DOHH2 (cell line): ENCODE measurements around the gene VSTM2B.
"Not testable (repeated sequence)": the region's sequence is repeated elsewhere in the genome, so short reads cannot be mapped to it uniquely, and the experiment has no call there.

Experiments
- H3F3A ChIP-seq: fragments of 200-600 bp; sonication (generic), shearing (Covaris generic); 2 replicates; pipeline ENCODE4 v1.6.0; 2016; ENCODE audit warnings: antibody characterized with exemption, mild to moderate bottlenecking; ENCODE audit not compliant: control insufficient read depth, insufficient read depth
- H3K27ac ChIP-seq: fragments of 200-600 bp; sonication (generic); 2 replicates; pipeline ENCODE4 v1.5.1; 2014; ENCODE audit warnings: low read depth, mild to moderate bottlenecking, low read length, moderate library complexity
- H3K27me3 ChIP-seq: fragments of 200-600 bp; sonication (generic); 2 replicates; pipeline ENCODE4 v1.6.1; 2014; ENCODE audit warnings: mild to moderate bottlenecking, low read length, mixed read lengths; ENCODE audit not compliant: control insufficient read depth
- H3K36me3 ChIP-seq: fragments of 200-600 bp; sonication (generic); 2 replicates; pipeline ENCODE4 v1.6.1; 2014; ENCODE audit warnings: mild to moderate bottlenecking, low read length, moderate library complexity, mixed read lengths; ENCODE audit not compliant: control insufficient read depth
- H3K4me1 ChIP-seq: fragments of 200-600 bp; sonication (generic); 2 replicates; pipeline ENCODE4 v1.6.1; 2014; ENCODE audit warnings: mild to moderate bottlenecking, low read length, mixed read lengths; ENCODE audit not compliant: control insufficient read depth
- H3K4me2 ChIP-seq: fragments of 200-600 bp; sonication (generic); 2 replicates; pipeline ENCODE4 v1.6.0; 2014; ENCODE audit warnings: mild to moderate bottlenecking, low read length, moderate library complexity
- H3K4me3 ChIP-seq: fragments of 200-600 bp; sonication (generic); 2 replicates; pipeline ENCODE4 v1.5.1; 2014; ENCODE audit warnings: mild to moderate bottlenecking, low read length, mixed read lengths
- H3K79me2 ChIP-seq: fragments of 200-600 bp; sonication (generic); 2 replicates; pipeline ENCODE4 v1.6.1; 2014; ENCODE audit warnings: mild to moderate bottlenecking, low read length, mixed read lengths; ENCODE audit not compliant: control insufficient read depth
- H3K9me2 ChIP-seq: fragments of 200-600 bp; sonication (generic); replicated peaks from 2 replicates; pipeline ENCODE4 v1.6.1; 2014; ENCODE audit warnings: mild to moderate bottlenecking, low read length, mixed read lengths; ENCODE audit not compliant: control insufficient read depth
- H3K9me3 ChIP-seq: fragments of 200-600 bp; sonication (generic); 2 replicates; pipeline ENCODE4 v1.6.1; 2014; ENCODE audit warnings: antibody characterized with exemption, low read length, mixed read lengths; ENCODE audit not compliant: control insufficient read depth, insufficient read depth
- H4K20me1 ChIP-seq: fragments of 200-600 bp; sonication (generic); 2 replicates; pipeline ENCODE4 v1.6.0; 2014; ENCODE audit warnings: low read depth, mild to moderate bottlenecking, antibody characterized with exemption, low read length, moderate library complexity; ENCODE audit not compliant: control insufficient read depth, insufficient read depth
- EZH2phosphoT487 ChIP-seq: fragments of 200-600 bp; sonication (generic); IDR thresholded peaks from 2 replicates; pipeline ENCODE4 v1.6.1; 2017; ENCODE audit warnings: borderline replicate concordance, mild to moderate bottlenecking, antibody characterized with exemption, low read length, moderate library complexity, mixed read lengths
- TF ChIP-seq, protein P1 (sequence below): fragments of 200-600 bp; sonication (generic); IDR thresholded peaks from one replicate; pipeline ENCODE4 v1.5.1; 2014; ENCODE audit warnings: antibody characterized with exemption, mild to moderate bottlenecking, low read depth, low read length; ENCODE audit not compliant: poor library complexity, severe bottlenecking

VSTM2B gene

DNA sequence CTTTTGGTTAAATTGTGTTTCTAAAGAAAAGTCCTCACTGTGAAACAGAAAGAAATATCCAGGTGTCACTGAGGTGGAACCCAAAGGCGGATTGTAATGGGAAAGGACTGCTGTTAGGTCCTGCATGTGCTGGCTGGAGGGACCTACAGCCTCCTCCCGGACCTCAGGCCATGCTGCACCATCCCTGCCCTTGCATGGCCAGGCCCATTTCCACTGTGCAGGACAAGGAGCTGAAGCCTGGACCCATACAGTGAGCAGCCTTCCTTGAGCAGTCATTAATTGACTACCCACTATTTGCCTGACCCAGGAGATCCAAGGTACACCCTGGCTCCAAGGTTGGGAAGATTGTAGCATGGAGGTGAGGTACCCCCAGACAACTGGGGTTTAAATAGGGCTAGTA lies 17.6 kb downstream of the VSTM2B start:
- Histone ChIP-seq H3K9me2 (no peaks in the 10 kb centered on the region), H4K20me1 (no peaks in the 10 kb centered on the region), H3K4me2 (no peak overlapping the region), H3K79me2 (no peaks in the 10 kb centered on the region), H3F3A (no peaks in the 10 kb centered on the region), H3K36me3 (no peaks in the 10 kb centered on the region), H3K4me1 (no peaks in the 10 kb centered on the region), H3K27me3 (no peaks in the 10 kb centered on the region), H3K9me3 (no peaks in the 10 kb centered on the region), H3K27ac (no peak overlapping the region), H3K4me3 (no peak overlapping the region)
- no peak for TF ChIP-seq EZH2phosphoT487
- TF ChIP-seq, protein P1, sequence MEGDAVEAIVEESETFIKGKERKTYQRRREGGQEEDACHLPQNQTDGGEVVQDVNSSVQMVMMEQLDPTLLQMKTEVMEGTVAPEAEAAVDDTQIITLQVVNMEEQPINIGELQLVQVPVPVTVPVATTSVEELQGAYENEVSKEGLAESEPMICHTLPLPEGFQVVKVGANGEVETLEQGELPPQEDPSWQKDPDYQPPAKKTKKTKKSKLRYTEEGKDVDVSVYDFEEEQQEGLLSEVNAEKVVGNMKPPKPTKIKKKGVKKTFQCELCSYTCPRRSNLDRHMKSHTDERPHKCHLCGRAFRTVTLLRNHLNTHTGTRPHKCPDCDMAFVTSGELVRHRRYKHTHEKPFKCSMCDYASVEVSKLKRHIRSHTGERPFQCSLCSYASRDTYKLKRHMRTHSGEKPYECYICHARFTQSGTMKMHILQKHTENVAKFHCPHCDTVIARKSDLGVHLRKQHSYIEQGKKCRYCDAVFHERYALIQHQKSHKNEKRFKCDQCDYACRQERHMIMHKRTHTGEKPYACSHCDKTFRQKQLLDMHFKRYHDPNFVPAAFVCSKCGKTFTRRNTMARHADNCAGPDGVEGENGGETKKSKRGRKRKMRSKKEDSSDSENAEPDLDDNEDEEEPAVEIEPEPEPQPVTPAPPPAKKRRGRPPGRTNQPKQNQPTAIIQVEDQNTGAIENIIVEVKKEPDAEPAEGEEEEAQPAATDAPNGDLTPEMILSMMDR = no peak

- H3K27me3 ChIP-seq = no peaks in the 10 kb centered on the region
- H3K27ac ChIP-seq = no peak overlapping the region
- no peak overlapping the region for H3K4me3 ChIP-seq
- H3K79me2 ChIP-seq = no peaks in the 10 kb centered on the region
- no peaks in the 10 kb centered on the region for H3K36me3 ChIP-seq
- H3K4me1 ChIP-seq = no peaks in the 10 kb centered on the region
- H4K20me1 ChIP-seq = no peaks in the 10 kb centered on the region
- no peaks in the 10 kb centered on the region for H3F3A ChIP-seq
- no peaks in the 10 kb centered on the region for H3K9me2 ChIP-seq
- no peaks in the 10 kb centered on the region for H3K9me3 ChIP-seq
- H3K4me2 ChIP-seq = no peak overlapping the region
- TF ChIP-seq EZH2phosphoT487 = no peak
- TF ChIP-seq, protein P1 = no peak
Observed at GRCh38 chr19:29544656-29545360, 19.0 kb downstream of the VSTM2B start.

- H3K27ac ChIP-seq, H3K9me3 ChIP-seq, H4K20me1 ChIP-seq, H3K9me2 ChIP-seq, H3K27me3 ChIP-seq, H3F3A ChIP-seq, H3K4me3 ChIP-seq, H3K4me2 ChIP-seq, H3K79me2 ChIP-seq, H3K4me1 ChIP-seq, H3K36me3 ChIP-seq: not testable (repeated sequence)
Observed at GRCh38 chr19:29545447-29545846, 19.7 kb downstream of the VSTM2B start.

DNA sequence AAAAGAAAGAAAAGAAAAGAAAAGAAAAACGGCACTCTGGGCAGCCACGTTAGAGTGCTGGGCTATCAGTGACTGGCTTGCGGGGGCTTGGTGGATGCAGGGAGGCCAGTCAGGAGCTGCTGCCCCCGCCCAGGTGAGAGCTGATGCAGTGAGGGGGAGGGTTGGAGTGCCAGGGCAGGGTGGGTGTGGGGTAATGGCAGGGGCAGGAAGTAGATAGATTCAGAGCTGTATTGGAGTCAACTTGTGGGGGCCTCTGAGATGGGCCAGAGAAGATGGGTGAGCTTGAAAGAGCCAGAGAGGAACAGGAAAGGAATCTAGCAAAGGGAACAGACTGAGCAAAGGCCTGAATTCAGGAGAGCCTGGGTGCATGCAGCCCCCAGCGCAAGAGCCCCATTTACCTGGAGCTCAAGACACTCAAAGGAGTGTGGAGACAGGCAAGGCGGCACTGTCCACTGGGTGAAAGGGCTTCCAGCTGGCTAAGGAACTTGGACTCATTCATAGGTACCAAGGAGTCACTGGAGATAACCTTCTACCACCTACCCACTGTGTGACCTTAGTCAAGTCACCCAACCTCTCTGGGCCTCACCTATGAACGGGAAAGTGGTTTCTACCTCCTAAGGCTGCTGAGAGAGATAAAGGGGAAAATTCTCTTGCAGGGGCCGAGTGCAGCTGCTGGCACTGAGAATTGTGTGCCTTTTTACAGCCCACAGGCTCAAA lies 20.2 kb downstream of the VSTM2B start:
- no peak overlapping the region for H3K4me3 ChIP-seq
- no peak overlapping the region for H3K27ac ChIP-seq
- TF ChIP-seq, protein P1 = no peak
- no peak for TF ChIP-seq EZH2phosphoT487
- no peaks in the 10 kb centered on the region for H3K4me1 ChIP-seq
- H3K9me2 ChIP-seq = no peaks in the 10 kb centered on the region
- no peak overlapping the region for H3K4me2 ChIP-seq
- no peaks in the 10 kb centered on the region for H4K20me1 ChIP-seq
- H3K79me2 ChIP-seq = no peaks in the 10 kb centered on the region
- no peaks in the 10 kb centered on the region for H3K9me3 ChIP-seq
- no peaks in the 10 kb centered on the region for H3F3A ChIP-seq
- no peaks in the 10 kb centered on the region for H3K27me3 ChIP-seq
- no peaks in the 10 kb centered on the region for H3K36me3 ChIP-seq
